ENCODE data around the gene IRGC.

DNA sequence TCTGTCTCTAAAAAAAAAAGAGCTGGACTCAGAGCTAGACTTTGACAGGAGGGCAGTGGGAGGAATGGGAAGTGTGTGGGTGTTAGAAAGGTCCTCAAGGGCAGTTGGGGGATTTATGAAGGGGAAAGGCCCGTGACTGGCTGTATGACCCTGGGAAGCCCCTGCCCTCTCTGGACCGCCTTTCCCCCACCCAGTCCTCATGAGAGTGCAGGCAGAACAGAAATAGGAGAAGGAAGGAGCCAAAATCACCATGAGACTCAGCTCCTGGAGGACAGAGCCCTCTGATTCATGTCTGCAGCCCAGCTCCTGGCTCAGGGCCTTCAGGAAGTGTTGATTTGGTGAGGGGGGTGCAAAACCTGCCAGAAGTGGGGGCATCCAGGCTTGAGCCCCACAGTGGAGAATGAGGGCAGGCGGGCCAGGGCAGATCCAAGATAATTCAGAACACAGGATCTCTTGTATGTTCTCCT lies 47.6 kb downstream of the IRGC start:
- TF ChIP-seq, protein P1, sequence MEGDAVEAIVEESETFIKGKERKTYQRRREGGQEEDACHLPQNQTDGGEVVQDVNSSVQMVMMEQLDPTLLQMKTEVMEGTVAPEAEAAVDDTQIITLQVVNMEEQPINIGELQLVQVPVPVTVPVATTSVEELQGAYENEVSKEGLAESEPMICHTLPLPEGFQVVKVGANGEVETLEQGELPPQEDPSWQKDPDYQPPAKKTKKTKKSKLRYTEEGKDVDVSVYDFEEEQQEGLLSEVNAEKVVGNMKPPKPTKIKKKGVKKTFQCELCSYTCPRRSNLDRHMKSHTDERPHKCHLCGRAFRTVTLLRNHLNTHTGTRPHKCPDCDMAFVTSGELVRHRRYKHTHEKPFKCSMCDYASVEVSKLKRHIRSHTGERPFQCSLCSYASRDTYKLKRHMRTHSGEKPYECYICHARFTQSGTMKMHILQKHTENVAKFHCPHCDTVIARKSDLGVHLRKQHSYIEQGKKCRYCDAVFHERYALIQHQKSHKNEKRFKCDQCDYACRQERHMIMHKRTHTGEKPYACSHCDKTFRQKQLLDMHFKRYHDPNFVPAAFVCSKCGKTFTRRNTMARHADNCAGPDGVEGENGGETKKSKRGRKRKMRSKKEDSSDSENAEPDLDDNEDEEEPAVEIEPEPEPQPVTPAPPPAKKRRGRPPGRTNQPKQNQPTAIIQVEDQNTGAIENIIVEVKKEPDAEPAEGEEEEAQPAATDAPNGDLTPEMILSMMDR (IDR thresholded peaks at IDR 0.05): no peak
- no peak for TF ChIP-seq POLR2AphosphoS5 (IDR thresholded peaks at IDR 0.05)

Data from stomach (tissue), 4 donors.